Measurements from ENCODE around the gene NFRKB.
A peak's percentile ranks its signal among the peaks of the same experiment; 100 is the strongest.

NFRKB gene

DNA sequence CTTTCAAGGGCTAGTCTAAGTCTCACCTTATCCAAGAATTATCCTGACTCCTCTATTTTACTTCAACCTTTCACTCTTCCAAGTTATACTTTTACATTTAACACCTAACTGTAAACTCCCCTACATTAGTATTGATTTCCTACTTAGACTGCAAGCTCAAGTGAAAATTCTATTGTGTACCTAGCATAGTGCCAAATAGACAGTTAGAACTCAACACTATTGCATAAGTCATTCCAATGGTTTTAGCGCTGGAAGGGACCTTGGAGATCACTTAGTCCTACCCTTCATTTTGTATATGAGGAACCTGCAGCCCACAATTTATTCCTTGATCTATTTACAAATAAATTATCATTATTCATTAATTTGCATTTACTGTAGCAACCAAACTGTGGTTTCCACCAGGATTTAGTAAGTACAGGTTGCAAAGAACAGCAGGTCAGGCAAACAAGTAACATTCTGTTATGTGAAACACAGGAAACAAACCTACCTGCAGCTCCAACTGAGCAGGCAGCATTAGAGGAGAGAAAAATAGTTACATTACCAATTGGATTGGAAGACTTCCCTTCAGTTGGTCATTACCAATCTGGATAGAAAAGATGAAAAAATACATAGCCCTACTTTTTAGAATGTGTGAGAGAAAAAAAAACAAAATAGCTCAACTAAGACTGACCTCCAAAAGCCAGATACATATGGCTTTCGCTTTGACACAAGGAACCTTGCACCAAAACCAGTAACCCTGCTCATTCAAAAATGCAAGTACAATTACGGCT is 33.7 kb upstream of the NFRKB start:
- peaks cover 9% of the 10 kb centered on the region for H3K36me3 Mint-ChIP-seq (ENCODE audit: insufficient read depth)
- H3K9me3 Mint-ChIP-seq: no peaks in the 10 kb centered on the region
- H3K27me3 Mint-ChIP-seq: no peaks in the 10 kb centered on the region
- H3K27ac Mint-ChIP-seq: peak overlapping the region in 1 of 2 donors; percentile 5
- no peak overlapping the region for H3K4me3 Mint-ChIP-seq
- ATAC-seq (replicated peaks) (no peak), DNase-seq (no peak)
- H3K4me1 Mint-ChIP-seq (ENCODE audit: low read depth in 2 of 2): no peaks in the 10 kb centered on the region

GRCh38 chr11:129922674-129923073 is 27.3 kb upstream of the NFRKB start:
- ATAC-seq (replicated peaks): no peak
- peaks cover 15% of the 10 kb centered on the region for H3K36me3 Mint-ChIP-seq (ENCODE audit: insufficient read depth)

DNA sequence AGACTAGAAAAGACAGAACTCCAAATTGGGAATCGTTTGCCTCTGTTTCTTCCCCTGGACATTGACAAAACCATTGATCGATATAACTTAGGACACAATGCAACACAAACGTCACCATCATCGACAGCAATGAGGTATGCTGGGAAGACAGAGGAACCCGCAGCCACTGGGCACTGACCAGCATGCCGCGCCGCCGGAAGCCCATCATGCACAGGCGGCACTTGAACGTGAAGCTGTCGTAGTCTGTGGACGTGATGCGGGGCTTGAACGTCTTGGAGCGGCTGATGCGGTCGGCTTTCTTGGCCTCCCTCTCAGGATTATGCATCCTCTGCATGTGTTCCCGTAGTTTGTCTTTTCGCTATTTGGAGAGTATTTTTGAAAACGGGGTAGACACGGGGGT is 23.0 kb upstream of the NFRKB start:
- peaks cover under 1 to 2% of the 10 kb centered on the region in 2 donors for H3K4me1 Mint-ChIP-seq (ENCODE audit: low read depth in 2 of 2)
- H3K36me3 Mint-ChIP-seq (ENCODE audit: insufficient read depth): peaks cover 19% of the 10 kb centered on the region
- no peak for DNase-seq
- no peak overlapping the region for H3K4me3 Mint-ChIP-seq
- H3K27me3 Mint-ChIP-seq: no peaks in the 10 kb centered on the region
- ATAC-seq (replicated peaks): no peak
- H3K27ac Mint-ChIP-seq: peak overlapping the region in 1 of 2 donors; percentile 11
- no peaks in the 10 kb centered on the region for H3K9me3 Mint-ChIP-seq

More at GRCh38 chr11:129922674-129923073, 27.3 kb upstream of the NFRKB start:
- Mint-ChIP-seq H3K4me3 (no peak overlapping the region), H3K27ac (no peak overlapping the region), H3K4me1 (ENCODE audit: low read depth in 2 of 2) (peaks cover 2 to 5% of the 10 kb centered on the region in 2 donors), H3K9me3 (no peaks in the 10 kb centered on the region), H3K27me3 (no peaks in the 10 kb centered on the region)
- no peak for DNase-seq

- Mint-ChIP-seq H3K27me3 (no peaks in the 10 kb centered on the region), H3K4me1 (ENCODE audit: low read depth in 2 of 2) (no peaks in the 10 kb centered on the region), H3K27ac (no peak overlapping the region), H3K4me3 (no peak overlapping the region), H3K36me3 (ENCODE audit: insufficient read depth) (peaks cover 18% of the 10 kb centered on the region), H3K9me3 (no peaks in the 10 kb centered on the region)
- DNase-seq: no peak
- no peak for ATAC-seq (replicated peaks)
These were observed 21.9 kb upstream of the NFRKB start for GRCh38 chr11:129917231-129917630.

- no peaks in the 10 kb centered on the region for H3K4me1 Mint-ChIP-seq (ENCODE audit: low read depth in 2 of 2)
- H3K4me3 Mint-ChIP-seq: no peak overlapping the region
- no peak overlapping the region for H3K27ac Mint-ChIP-seq
- DNase-seq (no peak), ATAC-seq (replicated peaks) (no peak)
- H3K9me3 Mint-ChIP-seq: no peaks in the 10 kb centered on the region
- no peaks in the 10 kb centered on the region for H3K27me3 Mint-ChIP-seq
- peaks cover 21% of the 10 kb centered on the region for H3K36me3 Mint-ChIP-seq (ENCODE audit: insufficient read depth)
These were observed 15.9 kb upstream of the NFRKB start for GRCh38 chr11:129911298-129911697.

DNA sequence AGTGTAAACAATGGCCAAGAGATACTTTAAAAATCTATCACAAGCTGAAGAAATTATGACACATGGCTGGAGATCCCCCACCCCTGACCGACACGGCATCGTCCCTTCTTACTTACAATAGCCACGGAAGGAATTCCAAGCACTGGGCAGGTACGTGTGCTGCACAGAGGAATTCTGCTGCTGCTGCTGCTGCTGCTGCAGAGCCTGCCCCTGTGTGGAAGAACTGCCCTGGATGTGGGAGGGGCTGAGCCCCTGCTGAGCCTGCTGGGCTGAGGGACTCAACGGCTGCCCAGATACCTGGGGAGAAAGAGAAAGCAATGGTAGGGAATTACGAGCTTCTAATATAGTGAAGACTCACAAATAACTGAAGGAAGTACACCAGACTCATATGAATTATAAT is 15.0 kb upstream of the NFRKB start:
- H3K4me3 Mint-ChIP-seq: no peak overlapping the region

DNA sequence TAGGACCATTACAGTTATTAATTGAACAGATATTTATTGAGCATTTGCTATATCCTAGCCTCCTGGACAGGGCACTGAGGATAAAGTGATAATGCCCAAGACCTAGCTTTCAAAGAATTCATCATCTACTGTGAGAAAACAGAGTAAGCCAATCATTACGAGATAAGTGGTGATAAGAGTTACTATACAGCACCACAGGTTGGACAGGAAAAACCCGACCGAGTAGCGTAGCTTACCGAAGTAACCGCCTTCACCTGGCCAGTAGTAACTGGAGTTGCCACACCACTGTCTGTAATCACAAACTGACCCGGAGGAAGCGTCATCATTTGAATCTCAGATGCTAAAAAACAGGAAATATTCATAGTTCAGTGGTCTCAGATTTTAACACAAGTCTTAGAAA is 10.0 kb upstream of the NFRKB start:
- Mint-ChIP-seq H3K9me3 (no peaks in the 10 kb centered on the region), H3K36me3 (ENCODE audit: insufficient read depth) (peaks cover 31% of the 10 kb centered on the region), H3K27me3 (no peaks in the 10 kb centered on the region), H3K4me1 (ENCODE audit: low read depth in 2 of 2) (no peaks in the 10 kb centered on the region), H3K27ac (no peak overlapping the region), H3K4me3 (no peak overlapping the region)
- DNase-seq: no peak
- no peak for ATAC-seq (replicated peaks)

More for the DNA sequence above, 15.0 kb upstream of the NFRKB start:
- ATAC-seq (replicated peaks) (no peak), DNase-seq (no peak)
- H3K36me3 Mint-ChIP-seq (ENCODE audit: insufficient read depth): peaks cover 21% of the 10 kb centered on the region
- no peaks in the 10 kb centered on the region for H3K27me3 Mint-ChIP-seq
- no peak overlapping the region for H3K27ac Mint-ChIP-seq
- no peaks in the 10 kb centered on the region for H3K9me3 Mint-ChIP-seq
- H3K4me1 Mint-ChIP-seq (ENCODE audit: low read depth in 2 of 2): no peaks in the 10 kb centered on the region

DNA sequence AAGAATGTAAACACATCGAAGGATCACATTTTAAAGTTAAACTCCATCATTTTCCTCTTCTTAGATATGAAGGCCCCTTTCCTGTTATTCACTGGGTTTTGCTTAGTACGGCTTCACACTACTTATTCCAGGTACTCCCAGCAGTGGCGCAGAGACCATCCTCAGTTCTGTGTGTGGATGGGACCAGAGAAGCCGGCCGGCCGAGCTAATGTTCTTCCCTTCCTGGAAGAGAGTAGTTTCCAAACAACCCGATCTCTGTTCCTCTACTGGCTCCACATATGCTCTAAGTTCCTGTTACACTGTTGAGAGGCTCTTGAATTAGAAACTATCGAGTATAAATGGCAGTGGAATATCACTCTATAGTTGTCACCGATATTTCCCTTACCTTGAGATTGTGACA is 684 bp upstream of the NFRKB start:
- H3K9me3 Mint-ChIP-seq: no peaks in the 10 kb centered on the region

GRCh38 chr11:129894278-129895125 is 876 bp downstream of the NFRKB start:
- ATAC-seq (replicated peaks) (peak; percentile 12), DNase-seq (peak in 1 of 3 experiments; percentile 20)
- peaks cover 15 to 34% of the 10 kb centered on the region in 2 donors for H3K4me1 Mint-ChIP-seq (ENCODE audit: low read depth in 2 of 2)
- H3K27ac Mint-ChIP-seq: peak overlapping the region; percentile 75 to 94
- no peaks in the 10 kb centered on the region for H3K27me3 Mint-ChIP-seq
- H3K36me3 Mint-ChIP-seq (ENCODE audit: insufficient read depth): peaks cover 19% of the 10 kb centered on the region
- no peaks in the 10 kb centered on the region for H3K9me3 Mint-ChIP-seq
- H3K4me3 Mint-ChIP-seq: peak overlapping the region; percentile 92 to 95

More for the DNA sequence above, 684 bp upstream of the NFRKB start:
- Mint-ChIP-seq H3K27ac (peak overlapping the region; percentile 78 to 94), H3K4me3 (peak overlapping the region; percentile 92 to 95), H3K27me3 (no peaks in the 10 kb centered on the region), H3K4me1 (ENCODE audit: low read depth in 2 of 2) (peaks cover 14 to 31% of the 10 kb centered on the region in 2 donors), H3K36me3 (ENCODE audit: insufficient read depth) (peaks cover 27% of the 10 kb centered on the region)
- DNase-seq (no peak), ATAC-seq (replicated peaks) (no peak)

- H3K36me3 Mint-ChIP-seq (ENCODE audit: insufficient read depth): peaks cover 62% of the 10 kb centered on the region
- no peaks in the 10 kb centered on the region for H3K27me3 Mint-ChIP-seq
- peaks cover 9 to 22% of the 10 kb centered on the region in 2 donors for H3K4me1 Mint-ChIP-seq (ENCODE audit: low read depth in 2 of 2)
- DNase-seq (no peak), ATAC-seq (replicated peaks) (peak; percentile 76)
- H3K27ac Mint-ChIP-seq: peak overlapping the region; percentile 41 to 62
- no peaks in the 10 kb centered on the region for H3K9me3 Mint-ChIP-seq
- H3K4me3 Mint-ChIP-seq: no peak overlapping the region
These were observed 6.9 kb downstream of the NFRKB start for GRCh38 chr11:129888451-129888850.

GRCh38 chr11:129885381-129885780 is 10.0 kb downstream of the NFRKB start:
- Mint-ChIP-seq H3K9me3 (no peaks in the 10 kb centered on the region), H3K27me3 (no peaks in the 10 kb centered on the region), H3K36me3 (ENCODE audit: insufficient read depth) (peaks cover 80% of the 10 kb centered on the region), H3K27ac (no peak overlapping the region), H3K4me3 (no peak overlapping the region), H3K4me1 (ENCODE audit: low read depth in 2 of 2) (peaks cover 6 to 7% of the 10 kb centered on the region in 2 donors)
- no peak for DNase-seq
- no peak for ATAC-seq (replicated peaks)

- ATAC-seq (replicated peaks) (no peak), DNase-seq (no peak)
- Mint-ChIP-seq H3K4me1 (ENCODE audit: low read depth in 2 of 2) (peaks cover 7 to 8% of the 10 kb centered on the region in 2 donors), H3K4me3 (no peak overlapping the region), H3K27ac (no peak overlapping the region), H3K27me3 (no peaks in the 10 kb centered on the region), H3K36me3 (ENCODE audit: insufficient read depth) (peaks cover 83% of the 10 kb centered on the region), H3K9me3 (no peaks in the 10 kb centered on the region)
These were observed 10.8 kb downstream of the NFRKB start for GRCh38 chr11:129884581-129884980.

DNA sequence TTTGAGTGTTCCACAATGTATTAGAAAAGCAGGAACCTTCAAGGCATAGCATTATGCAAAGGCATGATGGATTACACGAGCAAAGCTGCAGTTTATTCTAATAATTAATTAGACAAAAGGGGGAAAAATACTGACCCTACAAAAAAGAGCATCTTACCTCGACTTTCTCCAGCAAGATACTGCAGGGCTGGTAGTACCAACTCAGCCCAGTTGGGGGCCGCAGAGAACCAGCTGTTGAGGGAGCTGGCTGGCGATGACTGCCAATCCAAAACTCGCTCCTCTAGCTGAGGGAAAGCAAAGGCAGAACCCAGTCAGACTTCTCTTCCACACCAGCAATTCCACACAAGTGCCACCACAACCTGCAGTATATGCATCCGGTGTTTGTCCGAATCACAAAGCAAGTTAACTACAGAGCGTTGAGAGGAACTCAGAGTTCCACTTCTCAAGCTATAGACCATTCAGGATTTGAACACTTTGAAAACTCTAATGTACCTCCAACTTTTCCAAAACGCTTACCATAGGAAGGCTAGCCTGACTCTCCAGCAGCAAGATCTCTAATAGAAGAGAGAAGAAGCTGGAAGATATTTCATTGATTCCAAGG is 13.7 kb downstream of the NFRKB start:
- no peak overlapping the region for H3K27ac Mint-ChIP-seq
- H3K9me3 Mint-ChIP-seq: no peaks in the 10 kb centered on the region
- H3K4me1 Mint-ChIP-seq (ENCODE audit: low read depth in 2 of 2): peaks cover 3% of the 10 kb centered on the region in 2 donors
- H3K36me3 Mint-ChIP-seq (ENCODE audit: insufficient read depth): peaks cover 87% of the 10 kb centered on the region
- no peaks in the 10 kb centered on the region for H3K27me3 Mint-ChIP-seq
- no peak overlapping the region for H3K4me3 Mint-ChIP-seq
- DNase-seq (peak in 2 of 3 experiments; percentile 8 to 9), ATAC-seq (replicated peaks) (peak; percentile 39)
